ENCODE results near the gene PCDHGB1. TPM values are rescaled to one million over a fixed set of nuclear protein-coding genes. Genes with fewer than 3 reads are reported as not detected.

Gene PCDHGB1
- polyA plus RNA-seq, 1 donor from 2014 or later: 0.46 TPM

- H3K4me2 ChIP-seq (ENCODE audit: low read length): no peak overlapping the region
- no peaks in the 10 kb centered on the region for H3K27me3 ChIP-seq (ENCODE audit: insufficient read depth, low read depth, low read length)
- no peak overlapping the region for H3K27ac ChIP-seq (ENCODE audit: low read length)
- no peaks in the 10 kb centered on the region for H3K79me2 ChIP-seq (replicated peaks; ENCODE audit: insufficient read depth, low read length)
- peaks cover 56% of the 10 kb centered on the region for H3K9me3 ChIP-seq (ENCODE audit: low read length)
- no peak overlapping the region for H3K9ac ChIP-seq (ENCODE audit: low read length)
- H3K9me2 ChIP-seq (ENCODE audit: insufficient read depth, low read length): no peaks in the 10 kb centered on the region
- H2AFZ ChIP-seq (ENCODE audit: low read depth, low read length): no peak overlapping the region
- no peaks in the 10 kb centered on the region for H4K20me1 ChIP-seq (ENCODE audit: insufficient read depth)
- H3F3A ChIP-seq (ENCODE audit: insufficient read depth, low read length, poor library complexity, severe bottlenecking): no peaks in the 10 kb centered on the region
- H3K4me3 ChIP-seq (ENCODE audit: low read length): no peak overlapping the region
- TF ChIP-seq MXI1 (conservative IDR thresholded peaks at IDR 0.05; ENCODE audit: poor library complexity, severe bottlenecking) (no peak), REST (IDR thresholded peaks at IDR 0.05; ENCODE audit: borderline replicate concordance) (no peak), RAD21 (conservative IDR thresholded peaks at IDR 0.05) (no peak), TAF1 (IDR thresholded peaks at IDR 0.05; ENCODE audit: low read depth) (no peak), CTCF (IDR thresholded peaks at IDR 0.05; ENCODE audit: poor library complexity, severe bottlenecking) (no peak), POLR2AphosphoS5 (IDR thresholded peaks at IDR 0.05) (no peak), SMC3 (conservative IDR thresholded peaks at IDR 0.05; ENCODE audit: poor library complexity) (no peak), EP300 (conservative IDR thresholded peaks at IDR 0.05; ENCODE audit: poor library complexity, severe bottlenecking) (no peak), EZH2 (IDR thresholded peaks at IDR 0.05; ENCODE audit: borderline replicate concordance, insufficient read depth, low read length, poor library complexity, severe bottlenecking) (no peak)
- peaks cover 7% of the 10 kb centered on the region for H3K36me3 ChIP-seq (ENCODE audit: insufficient read depth, low read length)
These were observed 48.7 kb downstream of the PCDHGB1 start for GRCh38 chr5:141398608-141399007.

GRCh38 chr5:141399555-141400258, 49.8 kb downstream of the PCDHGB1 start:
- no peak overlapping the region for H3K4me3 ChIP-seq (ENCODE audit: low read length)
- H3K36me3 ChIP-seq (ENCODE audit: insufficient read depth, low read length): peaks cover 7% of the 10 kb centered on the region
- H3F3A ChIP-seq (ENCODE audit: insufficient read depth, low read length, poor library complexity, severe bottlenecking): no peaks in the 10 kb centered on the region
- no peaks in the 10 kb centered on the region for H3K79me2 ChIP-seq (replicated peaks; ENCODE audit: insufficient read depth, low read length)
- H3K4me2 ChIP-seq (ENCODE audit: low read length): no peak overlapping the region
- H3K9me2 ChIP-seq (ENCODE audit: insufficient read depth, low read length): no peaks in the 10 kb centered on the region
- no peak overlapping the region for H2AFZ ChIP-seq (ENCODE audit: low read depth, low read length)
- no peaks in the 10 kb centered on the region for H4K20me1 ChIP-seq (ENCODE audit: insufficient read depth)
- H3K27ac ChIP-seq (ENCODE audit: low read length): no peak overlapping the region
- TF ChIP-seq RAD21 (conservative IDR thresholded peaks at IDR 0.05) (no peak), CTCF (IDR thresholded peaks at IDR 0.05; ENCODE audit: poor library complexity, severe bottlenecking) (no peak), POLR2AphosphoS5 (IDR thresholded peaks at IDR 0.05) (no peak), EZH2 (IDR thresholded peaks at IDR 0.05; ENCODE audit: borderline replicate concordance, insufficient read depth, low read length, poor library complexity, severe bottlenecking) (no peak), MXI1 (conservative IDR thresholded peaks at IDR 0.05; ENCODE audit: poor library complexity, severe bottlenecking) (no peak), REST (IDR thresholded peaks at IDR 0.05; ENCODE audit: borderline replicate concordance) (no peak), TAF1 (IDR thresholded peaks at IDR 0.05; ENCODE audit: low read depth) (no peak)
- H3K9me3 ChIP-seq (ENCODE audit: low read length): peaks cover 48% of the 10 kb centered on the region
- no peaks in the 10 kb centered on the region for H3K27me3 ChIP-seq (ENCODE audit: insufficient read depth, low read depth, low read length)
- H3K9ac ChIP-seq (ENCODE audit: low read length): no peak overlapping the region

All from neural cell (in vitro differentiated cells).